ENCODE results near the gene OR4M1. TPM values are rescaled to one million over a fixed set of nuclear protein-coding genes. Genes with fewer than 3 reads are reported as not detected.
"Not testable (repeated sequence)": the region's sequence is repeated elsewhere in the genome, so short reads cannot be mapped to it uniquely, and the experiment has no call there.

The OR4M1 gene
- total RNA-seq, 1 donor from 2014 or later, result not detected

DNA sequence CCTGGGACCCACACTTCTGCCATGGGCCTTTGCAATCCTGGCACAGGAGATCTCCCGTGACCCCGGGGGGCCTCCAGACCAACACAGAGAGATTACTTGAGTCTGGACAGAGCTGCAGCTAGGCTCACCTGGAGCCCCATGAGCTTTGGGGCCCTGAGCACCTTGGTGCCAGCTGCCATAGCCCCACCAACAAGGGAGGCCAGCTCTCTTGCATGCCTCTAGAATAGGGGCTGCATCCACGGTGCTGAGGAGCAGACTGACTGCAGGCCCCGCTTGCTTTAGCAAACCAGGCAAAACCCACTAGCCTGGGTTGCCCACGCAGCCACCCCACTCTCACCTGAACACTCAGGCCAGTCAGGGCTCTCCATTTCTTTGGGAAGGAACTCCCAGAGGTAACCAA is 26.6 kb downstream of the OR4M1 start:
- no peak overlapping the region for H3K4me3 Mint-ChIP-seq (ENCODE audit: unreplicated experiment)
- H3K36me3 Mint-ChIP-seq (ENCODE audit: unreplicated experiment), result peaks cover 4% of the 10 kb centered on the region
- no peak for TF ChIP-seq CTCF (IDR thresholded peaks at IDR 0.05; ENCODE audit: partially characterized antibody, unreplicated experiment)
- H3K27ac Mint-ChIP-seq (ENCODE audit: unreplicated experiment), result no peak overlapping the region
- H3K27me3 Mint-ChIP-seq (ENCODE audit: unreplicated experiment), result peaks cover 3% of the 10 kb centered on the region
- DNase-seq, result no peak
- H3K9me3 Mint-ChIP-seq (ENCODE audit: unreplicated experiment), result peaks cover 24% of the 10 kb centered on the region
- no peaks in the 10 kb centered on the region for H3K4me1 Mint-ChIP-seq (ENCODE audit: low read depth, unreplicated experiment)

DNA sequence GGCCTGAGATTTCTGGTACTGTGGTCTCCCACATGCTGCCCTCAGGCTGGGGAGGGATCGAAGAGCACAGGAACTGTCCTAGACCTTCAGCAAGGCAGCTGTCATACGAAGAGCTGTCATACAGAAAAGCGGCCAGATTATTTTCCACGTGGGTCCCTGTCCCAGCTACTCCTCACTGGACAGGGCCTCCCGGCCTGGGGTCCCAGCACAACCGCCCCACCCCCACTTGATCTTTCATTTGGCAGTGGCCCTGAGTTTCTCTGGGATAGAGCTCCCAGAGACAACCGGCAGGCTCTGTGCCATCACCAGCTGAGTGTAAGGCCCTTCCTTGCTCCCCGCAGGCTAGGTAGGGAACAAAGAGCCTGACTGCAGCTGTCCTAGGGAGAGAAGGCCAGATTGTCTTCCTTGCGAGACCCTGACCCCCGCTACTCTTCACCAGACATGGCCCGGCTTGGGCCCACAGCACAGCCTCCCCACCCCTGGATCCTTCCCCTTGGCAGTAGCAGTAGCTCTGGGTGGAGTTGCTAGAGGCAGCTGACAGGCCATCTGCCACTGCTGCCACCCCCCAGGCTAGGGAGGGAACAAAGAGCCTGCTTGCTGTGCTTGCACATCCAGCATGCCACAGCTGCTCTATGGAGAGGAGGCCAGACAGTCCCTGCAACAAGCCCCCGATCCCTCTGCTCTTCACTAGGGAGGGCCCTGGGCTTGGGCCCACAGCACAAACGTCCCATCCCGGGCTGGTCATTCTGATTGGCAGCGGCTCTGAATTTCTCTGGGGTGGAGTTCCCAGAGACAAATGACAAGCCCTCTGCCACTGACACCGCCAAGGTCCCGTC is 27.2 kb downstream of the OR4M1 start:
- no peaks in the 10 kb centered on the region for H3K4me1 Mint-ChIP-seq (ENCODE audit: low read depth, unreplicated experiment)
- H3K9me3 Mint-ChIP-seq (ENCODE audit: unreplicated experiment), result peaks cover 24% of the 10 kb centered on the region
- DNase-seq, result no peak
- H3K4me3 Mint-ChIP-seq (ENCODE audit: unreplicated experiment), result no peak overlapping the region
- TF ChIP-seq CTCF (IDR thresholded peaks at IDR 0.05; ENCODE audit: partially characterized antibody, unreplicated experiment), result no peak
- H3K27ac Mint-ChIP-seq (ENCODE audit: unreplicated experiment), result no peak overlapping the region
- H3K36me3 Mint-ChIP-seq (ENCODE audit: unreplicated experiment), result peaks cover 4% of the 10 kb centered on the region
- H3K27me3 Mint-ChIP-seq (ENCODE audit: unreplicated experiment), result peaks cover 3% of the 10 kb centered on the region

- Mint-ChIP-seq H3K36me3 (ENCODE audit: unreplicated experiment) (peaks cover 4% of the 10 kb centered on the region), H3K4me1 (ENCODE audit: low read depth, unreplicated experiment) (no peaks in the 10 kb centered on the region), H3K27ac (ENCODE audit: unreplicated experiment) (no peak overlapping the region), H3K4me3 (ENCODE audit: unreplicated experiment) (no peak overlapping the region), H3K9me3 (ENCODE audit: unreplicated experiment) (peaks cover 24% of the 10 kb centered on the region), H3K27me3 (ENCODE audit: unreplicated experiment) (peaks cover 3% of the 10 kb centered on the region)
- no peak for TF ChIP-seq CTCF (IDR thresholded peaks at IDR 0.05; ENCODE audit: partially characterized antibody, unreplicated experiment)
- DNase-seq, result no peak
These were observed 27.8 kb downstream of the OR4M1 start for GRCh38 chr14:19801118-19801464.

DNA sequence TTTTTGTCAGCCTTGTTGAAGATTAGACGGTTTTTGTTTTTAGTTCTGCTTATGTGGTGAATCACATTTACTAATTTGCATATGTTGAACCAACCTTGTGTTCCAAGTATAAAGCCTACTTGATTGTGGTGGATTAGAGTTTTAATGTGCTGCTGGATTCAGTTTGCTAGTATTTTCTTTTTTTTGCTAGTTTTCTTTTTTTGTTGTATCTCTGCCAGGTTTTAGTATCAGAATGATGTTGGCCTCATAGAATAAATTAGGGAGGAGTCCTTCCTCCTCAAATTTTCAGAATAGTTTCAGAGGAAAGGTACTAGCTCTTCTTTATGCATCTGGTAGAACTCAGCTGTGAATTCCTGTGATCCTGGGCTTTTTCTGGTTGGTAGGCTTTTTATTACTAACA is 30.2 kb downstream of the OR4M1 start, which contains the start of gene OR4N2:
Gene OR4N2, plus strand, starts transcription at position 301 of the 400 bp plus-strand sequence. CDS start 23,679 bp downstream, outside the sequence.
- H3K27me3 Mint-ChIP-seq (ENCODE audit: unreplicated experiment), result not testable (repeated sequence)

GRCh38 chr14:19813171-19813920 is 40.0 kb downstream of the OR4M1 start:
- not testable (repeated sequence) for H3K27me3 Mint-ChIP-seq (ENCODE audit: unreplicated experiment); H3K4me3 Mint-ChIP-seq (ENCODE audit: unreplicated experiment); H3K27ac Mint-ChIP-seq (ENCODE audit: unreplicated experiment); H3K4me1 Mint-ChIP-seq (ENCODE audit: low read depth, unreplicated experiment); H3K36me3 Mint-ChIP-seq (ENCODE audit: unreplicated experiment); DNase-seq
- H3K9me3 Mint-ChIP-seq (ENCODE audit: unreplicated experiment), result peaks cover 19% of the 10 kb centered on the region

More for the DNA sequence above, 30.2 kb downstream of the OR4M1 start, which contains the start of gene OR4N2:
- not testable (repeated sequence) for H3K4me3 Mint-ChIP-seq (ENCODE audit: unreplicated experiment); DNase-seq; H3K27ac Mint-ChIP-seq (ENCODE audit: unreplicated experiment); H3K36me3 Mint-ChIP-seq (ENCODE audit: unreplicated experiment); H3K4me1 Mint-ChIP-seq (ENCODE audit: low read depth, unreplicated experiment)
- H3K9me3 Mint-ChIP-seq (ENCODE audit: unreplicated experiment), result peaks cover 25% of the 10 kb centered on the region

DNA sequence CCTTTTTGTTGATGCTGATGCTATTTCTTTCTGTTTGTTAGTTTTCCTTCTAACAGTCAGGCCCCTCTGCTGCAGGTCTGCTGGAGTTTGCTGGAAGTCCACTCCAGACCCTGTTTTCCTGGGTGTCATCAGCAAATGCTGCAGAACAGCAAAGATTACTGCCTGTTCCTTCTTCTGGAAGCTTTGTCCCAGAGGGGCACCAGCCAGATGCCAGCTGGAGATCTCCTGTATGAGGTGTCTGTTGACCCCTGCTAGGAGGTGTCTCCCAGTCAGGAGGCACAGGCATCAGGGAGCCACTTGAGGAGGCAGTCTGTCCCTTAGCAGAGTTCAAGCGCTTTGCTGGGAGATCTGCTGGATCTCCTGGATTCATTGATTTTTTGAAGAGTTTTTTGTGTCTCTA is 46.6 kb downstream of the OR4M1 start:
- not testable (repeated sequence) for H3K27ac Mint-ChIP-seq (ENCODE audit: unreplicated experiment); H3K4me3 Mint-ChIP-seq (ENCODE audit: unreplicated experiment); H3K36me3 Mint-ChIP-seq (ENCODE audit: unreplicated experiment); DNase-seq; H3K27me3 Mint-ChIP-seq (ENCODE audit: unreplicated experiment); H3K4me1 Mint-ChIP-seq (ENCODE audit: low read depth, unreplicated experiment); H3K9me3 Mint-ChIP-seq (ENCODE audit: unreplicated experiment)

- H3K27me3 Mint-ChIP-seq (ENCODE audit: unreplicated experiment); H3K4me1 Mint-ChIP-seq (ENCODE audit: low read depth, unreplicated experiment); H3K4me3 Mint-ChIP-seq (ENCODE audit: unreplicated experiment); H3K27ac Mint-ChIP-seq (ENCODE audit: unreplicated experiment); H3K36me3 Mint-ChIP-seq (ENCODE audit: unreplicated experiment); H3K9me3 Mint-ChIP-seq (ENCODE audit: unreplicated experiment); DNase-seq: not testable (repeated sequence)
These were observed 47.7 kb downstream of the OR4M1 start for GRCh38 chr14:19821016-19821415.

Data from glutamatergic neuron (in vitro differentiated cells).